Measurements from ENCODE around the gene CLSTN3.

DNA sequence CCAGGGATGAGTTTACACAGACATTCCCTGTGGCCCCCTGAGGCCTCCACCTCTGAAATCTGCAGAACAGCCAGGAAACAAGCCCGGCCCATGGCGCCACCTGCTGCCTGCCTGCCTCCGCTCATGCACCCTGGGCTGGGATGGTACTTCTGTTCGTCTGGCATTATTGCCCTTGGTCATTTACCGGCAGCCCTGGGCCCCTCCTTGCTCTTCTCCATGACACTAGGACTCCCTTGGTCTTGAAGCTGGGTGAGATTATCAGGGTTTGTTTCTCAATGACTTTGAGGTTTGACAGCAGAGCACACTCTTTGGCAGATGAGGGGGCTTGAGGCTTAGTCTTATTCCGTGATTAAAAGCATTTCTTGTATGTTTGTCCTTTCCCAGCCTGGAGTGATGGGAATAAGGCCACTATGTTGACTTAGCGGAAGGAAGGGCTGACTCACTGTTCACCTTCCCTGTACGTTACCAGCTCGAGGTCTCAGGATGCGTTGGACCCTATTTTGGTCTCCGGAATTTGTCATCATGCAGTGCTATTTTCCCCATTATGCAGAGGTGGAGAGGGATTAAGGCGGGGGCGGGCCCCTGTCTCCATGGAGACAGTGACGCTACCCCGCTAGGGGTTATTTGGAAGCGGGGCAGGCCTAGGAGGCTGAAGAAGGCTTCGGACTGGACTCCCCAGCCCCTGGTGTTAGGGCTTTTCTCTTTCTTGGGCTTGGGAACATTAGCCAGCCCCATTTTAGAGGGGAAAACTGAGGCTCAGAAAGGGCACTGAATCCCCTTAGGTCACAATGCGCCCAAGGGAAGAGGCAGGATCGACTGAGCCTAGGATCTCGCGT lies 58.6 kb downstream of the CLSTN3 start:
- TF ChIP-seq POLR2A (IDR thresholded peaks at IDR 0.05), result no peak
- TF ChIP-seq CTCF (IDR thresholded peaks at IDR 0.05), result peak in 5 of 6 experiments; percentile 43 to 74 (median 57)
